Calu3 (cell line): ENCODE results near the gene OGFOD3. TPM values are rescaled to one million over a fixed set of nuclear protein-coding genes. Genes with fewer than 3 reads are reported as not detected.

Experiments used
- BruUV-seq: library from RNA; stranded (reverse); fragments of 400-500 nt; replicated peaks from 2 replicates; lab custom pipeline; 2021; lab: Mats Ljungman, UMichigan
- CTCF ChIA-PET: fragments of 300-600 bp; sonication (Branson Sonifier 250); formaldehyde crosslinking; loops from one replicate; lab custom pipeline; 2022; ENCODE audit warnings: antibody characterized with exemption; lab: Charles Lee
- DNase-seq: peaks from one replicate; pipeline ENCODE4 v3.0.0; 2022
- H3K27ac Mint-ChIP-seq: one replicate; pipeline ENCODE4 v1.8.0; 2022; ENCODE audit warnings: mixed read lengths; ENCODE audit not compliant: unreplicated experiment
- H3K27me3 Mint-ChIP-seq: one replicate; pipeline ENCODE4 v1.8.0; 2022; ENCODE audit warnings: mixed read lengths; ENCODE audit not compliant: unreplicated experiment
- H3K36me3 Mint-ChIP-seq: one replicate; pipeline ENCODE4 v1.8.0; 2022; ENCODE audit warnings: mild to moderate bottlenecking, moderate library complexity, mixed read lengths; ENCODE audit not compliant: insufficient read depth, unreplicated experiment
- H3K4me1 Mint-ChIP-seq: one replicate; pipeline ENCODE4 v1.8.0; 2022; ENCODE audit warnings: mild to moderate bottlenecking, low read depth, mixed read lengths; ENCODE audit not compliant: unreplicated experiment
- H3K4me3 Mint-ChIP-seq: one replicate; pipeline ENCODE4 v1.8.0; 2022; ENCODE audit warnings: mild to moderate bottlenecking, low read depth, moderate library complexity, mixed read lengths; ENCODE audit not compliant: unreplicated experiment
- H3K9me3 Mint-ChIP-seq: one replicate; pipeline ENCODE4 v1.8.0; 2022; ENCODE audit warnings: low read depth, mixed read lengths; ENCODE audit not compliant: unreplicated experiment
- intact Hi-C: fragments of 100-400 bp; cut with micrococcal nuclease; formaldehyde crosslinking; loops from one replicate; pipeline ENCODE4 v1.10.0; 2022; ENCODE audit not compliant: unreplicated experiment
- total RNA-seq: library from RNA; stranded (reverse); gene quantifications from 2 replicates; pipeline ENCODE4 v1.2.3, GENCODE V29; 2022
- TF ChIP-seq, protein P1 (sequence below): fragments of 200-600 bp; IDR thresholded peaks from one replicate; pipeline ENCODE4 v1.8.0; 2022; ENCODE audit warnings: antibody characterized with exemption; ENCODE audit not compliant: unreplicated experiment

OGFOD3 gene
- total RNA-seq, 1 experiment from 2014 or later, result 29.0 TPM

DNA sequence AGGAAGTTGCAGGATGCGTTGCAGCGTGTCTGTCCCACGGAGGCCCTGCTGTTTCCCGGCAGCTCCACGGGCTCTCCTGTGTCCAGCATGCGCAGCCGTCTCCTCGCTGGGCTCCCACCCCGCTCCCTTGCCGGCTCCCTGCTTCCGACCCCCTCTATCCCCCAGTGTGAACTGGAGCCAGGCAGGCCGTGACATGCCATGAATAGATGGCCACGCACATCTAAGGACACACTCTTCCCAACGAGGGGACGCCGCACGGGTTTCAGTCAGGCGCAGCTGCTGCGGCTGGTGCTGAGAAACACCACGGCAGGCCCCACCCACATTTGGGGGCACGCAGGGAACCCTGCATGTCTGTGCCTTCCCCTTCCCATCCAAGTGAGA lies 9.5 kb downstream of the OGFOD3 start:
- intact Hi-C loops, result no loop called here
- TF ChIP-seq, protein P1, sequence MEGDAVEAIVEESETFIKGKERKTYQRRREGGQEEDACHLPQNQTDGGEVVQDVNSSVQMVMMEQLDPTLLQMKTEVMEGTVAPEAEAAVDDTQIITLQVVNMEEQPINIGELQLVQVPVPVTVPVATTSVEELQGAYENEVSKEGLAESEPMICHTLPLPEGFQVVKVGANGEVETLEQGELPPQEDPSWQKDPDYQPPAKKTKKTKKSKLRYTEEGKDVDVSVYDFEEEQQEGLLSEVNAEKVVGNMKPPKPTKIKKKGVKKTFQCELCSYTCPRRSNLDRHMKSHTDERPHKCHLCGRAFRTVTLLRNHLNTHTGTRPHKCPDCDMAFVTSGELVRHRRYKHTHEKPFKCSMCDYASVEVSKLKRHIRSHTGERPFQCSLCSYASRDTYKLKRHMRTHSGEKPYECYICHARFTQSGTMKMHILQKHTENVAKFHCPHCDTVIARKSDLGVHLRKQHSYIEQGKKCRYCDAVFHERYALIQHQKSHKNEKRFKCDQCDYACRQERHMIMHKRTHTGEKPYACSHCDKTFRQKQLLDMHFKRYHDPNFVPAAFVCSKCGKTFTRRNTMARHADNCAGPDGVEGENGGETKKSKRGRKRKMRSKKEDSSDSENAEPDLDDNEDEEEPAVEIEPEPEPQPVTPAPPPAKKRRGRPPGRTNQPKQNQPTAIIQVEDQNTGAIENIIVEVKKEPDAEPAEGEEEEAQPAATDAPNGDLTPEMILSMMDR, result no peak
- H3K27me3 Mint-ChIP-seq, result no peaks in the 10 kb centered on the region
- CTCF ChIA-PET, result no interaction called here
- DNase-seq, result no peak
- no peak overlapping the region for H3K27ac Mint-ChIP-seq
- no peaks in the 10 kb centered on the region for H3K9me3 Mint-ChIP-seq
- H3K4me1 Mint-ChIP-seq, result no peaks in the 10 kb centered on the region
- H3K4me3 Mint-ChIP-seq, result no peak overlapping the region
- peaks cover 5% of the 10 kb centered on the region for H3K36me3 Mint-ChIP-seq
- no TSS peak for BruUV-seq

- Mint-ChIP-seq H3K27me3 (no peaks in the 10 kb centered on the region), H3K36me3 (peaks cover 10% of the 10 kb centered on the region)
Measured at GRCh38 chr17:82408288-82408937, 10.0 kb downstream of the OGFOD3 start.

GRCh38 chr17:82407255-82407654 lies 11.1 kb downstream of the OGFOD3 start:
- Mint-ChIP-seq H3K27me3 (no peaks in the 10 kb centered on the region), H3K4me1 (peaks cover 8% of the 10 kb centered on the region), H3K9me3 (no peaks in the 10 kb centered on the region), H3K27ac (no peak overlapping the region), H3K4me3 (no peak overlapping the region), H3K36me3 (peaks cover 16% of the 10 kb centered on the region)
- TF ChIP-seq, protein P1, result no peak
- no TSS peak for BruUV-seq
- no peak for DNase-seq
- intact Hi-C loops, result no loop called here
- CTCF ChIA-PET, result no interaction called here

More at GRCh38 chr17:82408288-82408937, 10.0 kb downstream of the OGFOD3 start:
- TF ChIP-seq, protein P1, result no peak
- CTCF ChIA-PET, result no interaction called here
- intact Hi-C loops, result no loop called here
- H3K9me3 Mint-ChIP-seq, result no peaks in the 10 kb centered on the region
- no peaks in the 10 kb centered on the region for H3K4me1 Mint-ChIP-seq
- DNase-seq, result no peak
- no peak overlapping the region for H3K4me3 Mint-ChIP-seq
- BruUV-seq, result no TSS peak
- no peak overlapping the region for H3K27ac Mint-ChIP-seq

DNA sequence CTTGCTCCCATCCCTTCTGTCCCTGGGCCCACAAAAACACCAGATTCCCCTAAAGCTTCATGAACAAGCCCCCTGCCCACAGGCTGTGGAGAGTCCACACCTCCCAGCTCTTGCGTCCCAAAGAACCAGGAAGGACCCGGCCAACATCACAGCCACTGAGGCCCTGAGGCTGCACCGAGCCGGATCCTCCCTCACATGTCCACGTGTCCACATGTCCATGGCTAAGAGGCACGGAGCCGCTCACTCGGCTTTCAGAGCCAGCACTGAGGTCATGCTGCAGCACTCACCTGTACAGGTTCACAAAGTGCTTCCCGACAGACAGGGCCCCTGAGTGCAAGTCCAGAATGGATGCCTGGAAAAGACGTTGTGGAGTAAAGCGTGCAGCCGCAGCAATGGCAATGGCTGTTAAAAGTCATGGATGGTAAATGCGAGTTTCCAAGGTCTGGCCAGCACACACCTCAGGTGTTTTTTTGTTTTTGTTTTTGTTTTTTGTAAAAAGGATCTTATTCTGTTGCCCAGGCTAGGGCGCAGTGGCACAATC lies 12.2 kb downstream of the OGFOD3 start:
- peaks cover 8% of the 10 kb centered on the region for H3K4me1 Mint-ChIP-seq
- no peak for DNase-seq
- no TSS peak for BruUV-seq
- no peak overlapping the region for H3K27ac Mint-ChIP-seq
- H3K4me3 Mint-ChIP-seq, result no peak overlapping the region
- H3K9me3 Mint-ChIP-seq, result no peaks in the 10 kb centered on the region
- no peaks in the 10 kb centered on the region for H3K27me3 Mint-ChIP-seq
- TF ChIP-seq, protein P1, result no peak
- intact Hi-C loops, result no loop called here
- peaks cover 16% of the 10 kb centered on the region for H3K36me3 Mint-ChIP-seq
- CTCF ChIA-PET, result no interaction called here
